HepG2 (cell line): ENCODE data around the gene ATP9A. TPM values are rescaled to one million over a fixed set of nuclear protein-coding genes. Genes with fewer than 3 reads are reported as not detected.

Experiments used
- BHLHE40 ChIP-seq: IDR thresholded peaks from 2 replicates; pipeline ENCODE4 v1.6.1; 2011; ENCODE audit warnings: low read length, improper control_type of control experiment
- CENPT ChIP-seq: sonication (generic); formaldehyde crosslinking; IDR thresholded peaks from 2 replicates; pipeline ENCODE4 v1.8.0; 2022; ENCODE audit warnings: low read depth, mild to moderate bottlenecking, moderate library complexity, missing genetic modification reagents
- HNF1B ChIP-seq: sonication (generic); formaldehyde crosslinking; IDR thresholded peaks from 2 replicates; pipeline ENCODE4 v1.5.1; 2020; ENCODE audit warnings: mild to moderate bottlenecking, moderate library complexity, missing genetic modification reagents
- LCORL ChIP-seq, 2 experiments: fragments of 450-650 bp in 1 of 2; sonication (generic) in 1 of 2; formaldehyde crosslinking in 1 of 2; IDR thresholded peaks; 2 replicates each; pipeline versions ENCODE4 v1.5.0 to v1.6.1; 2017 to 2020; ENCODE audit warnings: antibody characterized with exemption in 1 of 2, missing genetic modification reagents in 1 of 2
- MATR3 ChIP-seq: sonication (generic); formaldehyde crosslinking; IDR thresholded peaks from 2 replicates; pipeline ENCODE4 v1.4.0; 2020; ENCODE audit warnings: missing genetic modification reagents
- MIER2 ChIP-seq: IDR thresholded peaks from 2 replicates; pipeline ENCODE4 v1.6.1; 2016; ENCODE audit warnings: missing biosample characterization, missing genetic modification reagents
- NCOA2 ChIP-seq: sonication (generic); formaldehyde crosslinking; IDR thresholded peaks from 2 replicates; pipeline ENCODE4 v1.8.0; 2022; ENCODE audit warnings: inconsistent platforms
- NR3C1 ChIP-seq: sonication (generic); formaldehyde crosslinking; IDR thresholded peaks from 2 replicates; pipeline ENCODE4 v1.4.0; 2020; ENCODE audit warnings: missing genetic modification reagents
- ONECUT2 ChIP-seq: sonication (generic); formaldehyde crosslinking; IDR thresholded peaks from 2 replicates; pipeline ENCODE4 v1.4.0; 2020; ENCODE audit warnings: missing genetic modification reagents
- PAWR ChIP-seq: sonication (generic); formaldehyde crosslinking; IDR thresholded peaks from 2 replicates; pipeline ENCODE4 v1.4.0; 2020; ENCODE audit warnings: missing genetic modification reagents, mild to moderate bottlenecking, borderline replicate concordance
- TBL1XR1 ChIP-seq: fragments of 150-350 bp; IDR thresholded peaks from 2 replicates; pipeline ENCODE4 v1.6.1; 2014; ENCODE audit warnings: borderline replicate concordance, low read length; ENCODE audit not compliant: partially characterized antibody
- THAP11 ChIP-seq: IDR thresholded peaks from 2 replicates; pipeline ENCODE4 v1.6.1; 2016; ENCODE audit warnings: missing biosample characterization, missing genetic modification reagents
- TOPORS ChIP-seq: sonication (generic); formaldehyde crosslinking; IDR thresholded peaks from 2 replicates; pipeline ENCODE4 v1.8.0; 2023; ENCODE audit warnings: mild to moderate bottlenecking, missing genetic modification reagents
- ZFP1 ChIP-seq: IDR thresholded peaks from 2 replicates; pipeline ENCODE4 v1.6.1; 2016
- ZNF101 ChIP-seq: sonication (generic); formaldehyde crosslinking; IDR thresholded peaks from 2 replicates; pipeline ENCODE4 v1.4.0; 2020; ENCODE audit warnings: mild to moderate bottlenecking, low read depth, missing genetic modification reagents, borderline replicate concordance
- ZNF329 ChIP-seq: sonication (generic); formaldehyde crosslinking; IDR thresholded peaks from 2 replicates; pipeline ENCODE4 v1.9.0; 2021; ENCODE audit warnings: low read depth, mild to moderate bottlenecking, missing genetic modification reagents
- ZNF362 ChIP-seq: sonication (generic); formaldehyde crosslinking; IDR thresholded peaks from 2 replicates; pipeline ENCODE4 v1.4.0; 2020; ENCODE audit warnings: missing genetic modification reagents, mild to moderate bottlenecking, borderline replicate concordance
- ZNF614 ChIP-seq: IDR thresholded peaks from 2 replicates; pipeline ENCODE4 v1.6.1; 2018; ENCODE audit warnings: missing biosample characterization, missing genetic modification reagents, inconsistent platforms, borderline replicate concordance
- ZZZ3 ChIP-seq: sonication (generic); formaldehyde crosslinking; IDR thresholded peaks from 2 replicates; pipeline ENCODE4 v1.4.0; 2020; ENCODE audit warnings: missing genetic modification reagents, mild to moderate bottlenecking, borderline replicate concordance
- polyA plus RNA-seq, 8 experiments: library from polyadenylated mRNA; depleted of rRNA in 3 of 8; stranded (reverse) in 7 of 8; unstranded in 1 of 8; fragments of >200 nt; fragmentation: Illumina TruSeq in 4 of 8; extraction: Trizol in 4 of 8; gene quantifications; 2 replicates each; pipeline versions ENCODE4 v1.2.1 to v1.2.3, GENCODE V29; 2011 to 2016; ENCODE audit warnings: low read depth in 4 of 8, missing spikeins in 1 of 8, mixed read lengths in 1 of 8; ENCODE audit not compliant: insufficient read depth in 1 of 8
- total RNA-seq, 5 experiments: library from RNA; depleted of rRNA; stranded (reverse); fragments of >200 nt; fragmentation: Illumina TruSeq; extraction: Trizol; gene quantifications; 2 replicates each; pipeline ENCODE4 v1.2.3, GENCODE V29; 2016; ENCODE audit warnings: low read depth in 1 of 5
- TF ChIP-seq, protein P1 (sequence below): sonication (generic); formaldehyde crosslinking; IDR thresholded peaks from 2 replicates; pipeline ENCODE4 v1.5.1; 2020; ENCODE audit warnings: mild to moderate bottlenecking, missing genetic modification reagents, borderline replicate concordance
- TF ChIP-seq, protein P2 (sequence below): sonication (generic); formaldehyde crosslinking; IDR thresholded peaks from 2 replicates; pipeline ENCODE4 v1.5.0; 2020; ENCODE audit warnings: missing genetic modification reagents, mild to moderate bottlenecking, borderline replicate concordance

Gene ATP9A
- total and polyA plus RNA-seq, 2 of the 13 experiments (the other 11 are each of a cell fraction or from before 2014, with no cell fraction given), result 11.8 to 18.5 TPM

- TF ChIP-seq ZFP1, result 0 out of 2 replicates have a peak, but pooled peaks have one; percentile 55
- peak; percentile 92 for TF ChIP-seq HNF1B (CRISPR knock-in tag)
- no peak for TF ChIP-seq MATR3 (CRISPR knock-in tag)
- peak; percentile 82 for TF ChIP-seq TBL1XR1
- TF ChIP-seq, protein P1, sequence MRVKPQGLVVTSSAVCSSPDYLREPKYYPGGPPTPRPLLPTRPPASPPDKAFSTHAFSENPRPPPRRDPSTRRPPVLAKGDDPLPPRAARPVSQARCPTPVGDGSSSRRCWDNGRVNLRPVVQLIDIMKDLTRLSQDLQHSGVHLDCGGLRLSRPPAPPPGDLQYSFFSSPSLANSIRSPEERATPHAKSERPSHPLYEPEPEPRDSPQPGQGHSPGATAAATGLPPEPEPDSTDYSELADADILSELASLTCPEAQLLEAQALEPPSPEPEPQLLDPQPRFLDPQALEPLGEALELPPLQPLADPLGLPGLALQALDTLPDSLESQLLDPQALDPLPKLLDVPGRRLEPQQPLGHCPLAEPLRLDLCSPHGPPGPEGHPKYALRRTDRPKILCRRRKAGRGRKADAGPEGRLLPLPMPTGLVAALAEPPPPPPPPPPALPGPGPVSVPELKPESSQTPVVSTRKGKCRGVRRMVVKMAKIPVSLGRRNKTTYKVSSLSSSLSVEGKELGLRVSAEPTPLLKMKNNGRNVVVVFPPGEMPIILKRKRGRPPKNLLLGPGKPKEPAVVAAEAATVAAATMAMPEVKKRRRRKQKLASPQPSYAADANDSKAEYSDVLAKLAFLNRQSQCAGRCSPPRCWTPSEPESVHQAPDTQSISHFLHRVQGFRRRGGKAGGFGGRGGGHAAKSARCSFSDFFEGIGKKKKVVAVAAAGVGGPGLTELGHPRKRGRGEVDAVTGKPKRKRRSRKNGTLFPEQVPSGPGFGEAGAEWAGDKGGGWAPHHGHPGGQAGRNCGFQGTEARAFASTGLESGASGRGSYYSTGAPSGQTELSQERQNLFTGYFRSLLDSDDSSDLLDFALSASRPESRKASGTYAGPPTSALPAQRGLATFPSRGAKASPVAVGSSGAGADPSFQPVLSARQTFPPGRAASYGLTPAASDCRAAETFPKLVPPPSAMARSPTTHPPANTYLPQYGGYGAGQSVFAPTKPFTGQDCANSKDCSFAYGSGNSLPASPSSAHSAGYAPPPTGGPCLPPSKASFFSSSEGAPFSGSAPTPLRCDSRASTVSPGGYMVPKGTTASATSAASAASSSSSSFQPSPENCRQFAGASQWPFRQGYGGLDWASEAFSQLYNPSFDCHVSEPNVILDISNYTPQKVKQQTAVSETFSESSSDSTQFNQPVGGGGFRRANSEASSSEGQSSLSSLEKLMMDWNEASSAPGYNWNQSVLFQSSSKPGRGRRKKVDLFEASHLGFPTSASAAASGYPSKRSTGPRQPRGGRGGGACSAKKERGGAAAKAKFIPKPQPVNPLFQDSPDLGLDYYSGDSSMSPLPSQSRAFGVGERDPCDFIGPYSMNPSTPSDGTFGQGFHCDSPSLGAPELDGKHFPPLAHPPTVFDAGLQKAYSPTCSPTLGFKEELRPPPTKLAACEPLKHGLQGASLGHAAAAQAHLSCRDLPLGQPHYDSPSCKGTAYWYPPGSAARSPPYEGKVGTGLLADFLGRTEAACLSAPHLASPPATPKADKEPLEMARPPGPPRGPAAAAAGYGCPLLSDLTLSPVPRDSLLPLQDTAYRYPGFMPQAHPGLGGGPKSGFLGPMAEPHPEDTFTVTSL, result peak; percentile 85
- TF ChIP-seq ZNF362 (CRISPR knock-in tag), result no peak
- TF ChIP-seq LCORL (IDR thresholded peaks at IDR 0.05), result no peak
- peak; percentile 65; the same call in 1 of the 2 replicates for TF ChIP-seq LCORL (CRISPR knock-in tag; IDR thresholded peaks at IDR 0.05)
- TF ChIP-seq ZZZ3 (CRISPR knock-in tag), result 0 out of 2 replicates have a peak, but pooled peaks have one; percentile 62
- no peak for TF ChIP-seq ONECUT2
- no peak for TF ChIP-seq PAWR (CRISPR knock-in tag)
- no peak for TF ChIP-seq CENPT (CRISPR knock-in tag)
- TF ChIP-seq ZNF329, result no peak
- TF ChIP-seq ZNF101 (CRISPR knock-in tag), result no peak
- peak; percentile 93 for TF ChIP-seq BHLHE40
- TF ChIP-seq ZNF614, result peak; percentile 75; the same call in 1 of the 2 replicates
- TF ChIP-seq MIER2 (CRISPR knock-in tag), result peak; percentile 55; the same call in 1 of the 2 replicates
- TF ChIP-seq, protein P2, sequence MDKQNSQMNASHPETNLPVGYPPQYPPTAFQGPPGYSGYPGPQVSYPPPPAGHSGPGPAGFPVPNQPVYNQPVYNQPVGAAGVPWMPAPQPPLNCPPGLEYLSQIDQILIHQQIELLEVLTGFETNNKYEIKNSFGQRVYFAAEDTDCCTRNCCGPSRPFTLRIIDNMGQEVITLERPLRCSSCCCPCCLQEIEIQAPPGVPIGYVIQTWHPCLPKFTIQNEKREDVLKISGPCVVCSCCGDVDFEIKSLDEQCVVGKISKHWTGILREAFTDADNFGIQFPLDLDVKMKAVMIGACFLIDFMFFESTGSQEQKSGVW (CRISPR knock-in tag), result no peak
- peak; percentile 69 for TF ChIP-seq NCOA2 (CRISPR knock-in tag)
- TF ChIP-seq THAP11 (CRISPR knock-in tag), result peak; percentile 76
- TF ChIP-seq TOPORS (CRISPR knock-in tag), result no peak
- no peak for TF ChIP-seq NR3C1
Measured at GRCh38 chr20:51750037-51750769, 18.0 kb downstream of the ATP9A start (continued).
